GM12878 (cell line): ENCODE measurements around the gene THAP2.

Source experiments
- POLR2AphosphoS5 ChIP-seq: IDR thresholded peaks from 2 replicates; pipeline ENCODE4 v1.6.1; 2011; ENCODE audit warnings: mild to moderate bottlenecking, low read length, inconsistent platforms
- SPI1 ChIP-seq: IDR thresholded peaks from 2 replicates; pipeline ENCODE4 v1.6.1; 2011; ENCODE audit warnings: low read depth, mild to moderate bottlenecking, low read length, moderate library complexity, borderline replicate concordance; ENCODE audit not compliant: insufficient read depth
- TCF3 ChIP-seq: IDR thresholded peaks from 2 replicates; pipeline ENCODE4 v1.6.1; 2012; ENCODE audit warnings: low read depth, mild to moderate bottlenecking, low read length, borderline replicate concordance; ENCODE audit not compliant: insufficient read depth
- TF ChIP-seq, protein P1 (sequence below), 3 experiments: IDR thresholded peaks in 2 of 3; conservative IDR thresholded peaks in 1 of 3; 2 replicates each; pipeline ENCODE4 v1.5.1; 2011; ENCODE audit warnings: low read depth in 3 of 3, low read length in 3 of 3, mild to moderate bottlenecking in 3 of 3, control low read depth in 2 of 3, moderate library complexity in 2 of 3, inconsistent platforms in 1 of 3, mixed read lengths in 1 of 3; ENCODE audit not compliant: control insufficient read depth in 2 of 3, insufficient read depth in 1 of 3; ENCODE audit errors: extremely low read depth in 1 of 3
- TF ChIP-seq, protein P2 (sequence below): IDR thresholded peaks from 2 replicates; pipeline ENCODE4 v1.6.1; 2011; ENCODE audit warnings: low read depth, low read length, improper control_type of control experiment, borderline replicate concordance
- TF ChIP-seq, protein P3 (sequence below): IDR thresholded peaks from 2 replicates; pipeline ENCODE4 v1.6.1; 2012; ENCODE audit warnings: low read depth, low read length, improper control_type of control experiment

DNA sequence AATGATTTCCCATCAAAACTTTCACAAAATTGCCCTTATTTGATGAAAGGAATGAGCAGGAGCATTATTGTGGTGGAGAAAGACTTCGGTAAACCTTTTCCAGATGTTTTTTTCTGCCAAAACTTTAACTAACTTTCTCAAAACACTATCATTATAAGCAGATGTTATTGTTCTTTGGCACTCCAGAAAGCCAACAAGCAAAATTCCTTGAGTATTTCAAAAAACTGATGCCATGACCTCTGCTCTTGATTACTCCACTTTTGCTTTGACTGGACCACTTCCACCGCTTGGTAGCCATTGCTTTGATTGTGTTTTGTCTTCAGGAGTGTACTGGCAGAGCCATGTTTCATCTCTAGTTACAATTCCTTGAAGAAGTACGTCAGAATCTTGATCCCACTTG lies 60.9 kb downstream of the THAP2 start:
- no peak for TF ChIP-seq POLR2AphosphoS5
- TF ChIP-seq, protein P1, sequence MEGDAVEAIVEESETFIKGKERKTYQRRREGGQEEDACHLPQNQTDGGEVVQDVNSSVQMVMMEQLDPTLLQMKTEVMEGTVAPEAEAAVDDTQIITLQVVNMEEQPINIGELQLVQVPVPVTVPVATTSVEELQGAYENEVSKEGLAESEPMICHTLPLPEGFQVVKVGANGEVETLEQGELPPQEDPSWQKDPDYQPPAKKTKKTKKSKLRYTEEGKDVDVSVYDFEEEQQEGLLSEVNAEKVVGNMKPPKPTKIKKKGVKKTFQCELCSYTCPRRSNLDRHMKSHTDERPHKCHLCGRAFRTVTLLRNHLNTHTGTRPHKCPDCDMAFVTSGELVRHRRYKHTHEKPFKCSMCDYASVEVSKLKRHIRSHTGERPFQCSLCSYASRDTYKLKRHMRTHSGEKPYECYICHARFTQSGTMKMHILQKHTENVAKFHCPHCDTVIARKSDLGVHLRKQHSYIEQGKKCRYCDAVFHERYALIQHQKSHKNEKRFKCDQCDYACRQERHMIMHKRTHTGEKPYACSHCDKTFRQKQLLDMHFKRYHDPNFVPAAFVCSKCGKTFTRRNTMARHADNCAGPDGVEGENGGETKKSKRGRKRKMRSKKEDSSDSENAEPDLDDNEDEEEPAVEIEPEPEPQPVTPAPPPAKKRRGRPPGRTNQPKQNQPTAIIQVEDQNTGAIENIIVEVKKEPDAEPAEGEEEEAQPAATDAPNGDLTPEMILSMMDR (IDR thresholded peaks at IDR 0.05 in 2 of 3, conservative IDR thresholded peaks at IDR 0.05 in 1 of 3; ENCODE audit: control insufficient read depth in 2 of 3, extremely low read depth in 1 of 3, insufficient read depth in 1 of 3, low read depth in 3 of 3, low read length in 3 of 3): no peak
- TF ChIP-seq, protein P2, sequence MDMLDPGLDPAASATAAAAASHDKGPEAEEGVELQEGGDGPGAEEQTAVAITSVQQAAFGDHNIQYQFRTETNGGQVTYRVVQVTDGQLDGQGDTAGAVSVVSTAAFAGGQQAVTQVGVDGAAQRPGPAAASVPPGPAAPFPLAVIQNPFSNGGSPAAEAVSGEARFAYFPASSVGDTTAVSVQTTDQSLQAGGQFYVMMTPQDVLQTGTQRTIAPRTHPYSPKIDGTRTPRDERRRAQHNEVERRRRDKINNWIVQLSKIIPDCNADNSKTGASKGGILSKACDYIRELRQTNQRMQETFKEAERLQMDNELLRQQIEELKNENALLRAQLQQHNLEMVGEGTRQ: no peak
- TF ChIP-seq, protein P3, sequence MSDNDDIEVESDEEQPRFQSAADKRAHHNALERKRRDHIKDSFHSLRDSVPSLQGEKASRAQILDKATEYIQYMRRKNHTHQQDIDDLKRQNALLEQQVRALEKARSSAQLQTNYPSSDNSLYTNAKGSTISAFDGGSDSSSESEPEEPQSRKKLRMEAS: no peak
- no peak for TF ChIP-seq TCF3
- TF ChIP-seq SPI1: no peak
